Heart right ventricle (tissue), 16 donors: ENCODE results near the gene CRY1. TPM values are rescaled to one million over a fixed set of nuclear protein-coding genes. Genes with fewer than 3 reads are reported as not detected.

Experiments
- ATAC-seq, 8 donors: fragments of 200-7000 bp; cut with Tn5 transposase; one replicate each; pipeline ENCODE4 v1.9.1; 2020; ENCODE audit warnings: mild to moderate bottlenecking in 8 of 8, moderate library complexity in 8 of 8, moderate number of reproducible peaks in 1 of 8
- DNase-seq, 2 donors: peaks; one replicate each; pipeline ENCODE4 v3.0.0-alpha.2; 2020
- H3K27ac ChIP-seq, 10 donors: fragments of 200-600 bp; sonication (generic) in 2 of 10; one replicate each; pipeline versions ENCODE4 v1.5.0 to v1.8.0; 2020 to 2022; ENCODE audit warnings: mild to moderate bottlenecking in 3 of 10
- H3K27me3 ChIP-seq, 7 donors: fragments of 200-600 bp; one replicate each; pipeline ENCODE4 v1.8.0; 2021 to 2022; ENCODE audit warnings: mild to moderate bottlenecking in 2 of 7
- H3K36me3 ChIP-seq, 9 donors: fragments of 200-600 bp; sonication (generic) in 1 of 9; one replicate each; pipeline versions ENCODE4 v1.5.0 to v1.8.0; 2020 to 2022; ENCODE audit warnings: mild to moderate bottlenecking in 2 of 9
- H3K4me1 ChIP-seq, 9 donors: fragments of 200-600 bp; sonication (generic) in 1 of 9; one replicate each; pipeline versions ENCODE4 v1.5.0 to v1.8.0; 2020 to 2022; ENCODE audit warnings: mild to moderate bottlenecking in 4 of 9
- H3K4me3 ChIP-seq, 10 donors: fragments of 200-600 bp; sonication (generic) in 2 of 10; one replicate each; pipeline versions ENCODE4 v1.5.0 to v1.8.0; 2020 to 2022; ENCODE audit warnings: mild to moderate bottlenecking in 7 of 10, moderate library complexity in 2 of 10
- H3K9me3 ChIP-seq, 11 donors: fragments of 200-600 bp in 10 of 11; sonication (generic) in 2 of 11; one replicate each; pipeline versions ENCODE4 v1.5.0 to v1.8.0; 2013 to 2022; ENCODE audit warnings: mild to moderate bottlenecking in 2 of 11, control low read depth in 1 of 11, moderate library complexity in 1 of 11
- WGBS, 2 donors: extraction: QIAGEN DNeasy Blood & Tissue Kit; methylation state at CpG; one replicate each; pipeline ENCODE4 v1.1.7; 2013; ENCODE audit warnings: inconsistent platforms in 1 of 2; 5-methylcytosine and 5-hydroxymethylcytosine counted together
- intact Hi-C, 10 donors: fragments of 100-400 bp; cut with DNase I; formaldehyde crosslinking; loops; one replicate each; pipeline versions ENCODE4 v1.11.1 to v1.14.2; 2022
- polyA plus RNA-seq, 2 donors: library from polyadenylated mRNA; stranded (reverse); fragments of 200-250 nt; gene quantifications; one replicate each; pipeline ENCODE4 v1.2.3, GENCODE V29; 2013
- total RNA-seq, 10 donors: library from RNA; stranded (reverse); fragmentation: NEBNext Ultra II Directional in 3 of 10; extraction: Animal tissue kit (Norgen Biotek cat#: 25700) in 3 of 10; gene quantifications; one replicate each; pipeline versions ENCODE4 v1.2.1 to v1.2.4, GENCODE V29; 2021 to 2023
- TF ChIP-seq, protein P1 (sequence below), 9 donors: fragments of 200-600 bp; sonication (generic) in 2 of 9; IDR thresholded peaks; one replicate each; pipeline versions ENCODE4 v1.5.0 to v1.8.0; 2021 to 2022; ENCODE audit warnings: antibody characterized with exemption in 9 of 9, mild to moderate bottlenecking in 5 of 9, moderate library complexity in 1 of 9
- donor health status: Arrhythmogenic right ventricular cardiomyopathy.
- donor health status: ischemic (EF 13 %, LVEDD 7.1; RV severe dilation, severe dysfunction).
- donor health status: healthy with polysubstance abuse.
- donor health status: DM: no; HTN: yes; CAD: no.
- donor health status: DM: no; HTN: no; CAD: no.
- donor health status: ischemic (EF 25% LVEDD 6.9; RV normal size, moderate dysfunction).
- donor health status: ischemic (EF 25% LVEDD 5.7; RV mildly dilated, moderate dysfunction).
- donor health status: healthy.
- donor health status: DM: yes; HTN: yes; CAD: no.
- donor health status: Ischemic cardiomyopathy.
- donor health status: ischemic (EF 35%, LVEDD 5.7; RV mildly dilated, moderate dysfunction).
- donor health status: nonischemic (EF 11% LVEDD 7.7; RV severe dilation, severe dysfunction).
- donor health status: DM: yes; HTN: yes; CAD: no.
- donor health status: PGD.
- donor health status: ischemic (EF 29% LVEDD 5.4; RV normal size, mild dysfunction).
- donor health status: nonischemic (EF 23%, LVEDD 6.1; RV moderate dilation, normal function).

Gene CRY1
- total and polyA plus RNA-seq, 12 donors, result 5.1 to 18.7 (median 10.6) TPM

- Histone ChIP-seq H3K4me1 (peaks cover 4 to 41% (median 32%) of the 10 kb centered on the region in 9 donors), H3K27ac (peak overlapping the region; percentile 96 to 100 (median 98)), H3K9me3 (no peaks in the 10 kb centered on the region), H3K4me3 (peak overlapping the region; percentile 78 to 98 (median 94)), H3K27me3 (peaks cover 0 to 22% (median 0%) of the 10 kb centered on the region in 7 donors), H3K36me3 (peaks cover 0 to 6% (median 0%) of the 10 kb centered on the region in 9 donors)
- TF ChIP-seq, protein P1, sequence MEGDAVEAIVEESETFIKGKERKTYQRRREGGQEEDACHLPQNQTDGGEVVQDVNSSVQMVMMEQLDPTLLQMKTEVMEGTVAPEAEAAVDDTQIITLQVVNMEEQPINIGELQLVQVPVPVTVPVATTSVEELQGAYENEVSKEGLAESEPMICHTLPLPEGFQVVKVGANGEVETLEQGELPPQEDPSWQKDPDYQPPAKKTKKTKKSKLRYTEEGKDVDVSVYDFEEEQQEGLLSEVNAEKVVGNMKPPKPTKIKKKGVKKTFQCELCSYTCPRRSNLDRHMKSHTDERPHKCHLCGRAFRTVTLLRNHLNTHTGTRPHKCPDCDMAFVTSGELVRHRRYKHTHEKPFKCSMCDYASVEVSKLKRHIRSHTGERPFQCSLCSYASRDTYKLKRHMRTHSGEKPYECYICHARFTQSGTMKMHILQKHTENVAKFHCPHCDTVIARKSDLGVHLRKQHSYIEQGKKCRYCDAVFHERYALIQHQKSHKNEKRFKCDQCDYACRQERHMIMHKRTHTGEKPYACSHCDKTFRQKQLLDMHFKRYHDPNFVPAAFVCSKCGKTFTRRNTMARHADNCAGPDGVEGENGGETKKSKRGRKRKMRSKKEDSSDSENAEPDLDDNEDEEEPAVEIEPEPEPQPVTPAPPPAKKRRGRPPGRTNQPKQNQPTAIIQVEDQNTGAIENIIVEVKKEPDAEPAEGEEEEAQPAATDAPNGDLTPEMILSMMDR (IDR thresholded peaks at IDR 0.05), result no peak
- DNase-seq (peak; percentile 39 to 53), ATAC-seq (peak in 5 of 8 donors; percentile 1 to 56 (median 26))
- intact Hi-C loops, result loop anchor here in 7 of 10 donors (1.0 to 10.0 kb wide), 3 partner anchors 33 to 140 kb away; partner anchors contain the start of genes CRY1 (in 6 of the 7) and MTERF2 (in 2 of the 7)
- 37 to 43% methylated on average over 36 of the region's 36 CpGs for WGBS, 2 donors
Observed at GRCh38 chr12:106954462-106955376, 138.6 kb downstream of the CRY1 start.

DNA sequence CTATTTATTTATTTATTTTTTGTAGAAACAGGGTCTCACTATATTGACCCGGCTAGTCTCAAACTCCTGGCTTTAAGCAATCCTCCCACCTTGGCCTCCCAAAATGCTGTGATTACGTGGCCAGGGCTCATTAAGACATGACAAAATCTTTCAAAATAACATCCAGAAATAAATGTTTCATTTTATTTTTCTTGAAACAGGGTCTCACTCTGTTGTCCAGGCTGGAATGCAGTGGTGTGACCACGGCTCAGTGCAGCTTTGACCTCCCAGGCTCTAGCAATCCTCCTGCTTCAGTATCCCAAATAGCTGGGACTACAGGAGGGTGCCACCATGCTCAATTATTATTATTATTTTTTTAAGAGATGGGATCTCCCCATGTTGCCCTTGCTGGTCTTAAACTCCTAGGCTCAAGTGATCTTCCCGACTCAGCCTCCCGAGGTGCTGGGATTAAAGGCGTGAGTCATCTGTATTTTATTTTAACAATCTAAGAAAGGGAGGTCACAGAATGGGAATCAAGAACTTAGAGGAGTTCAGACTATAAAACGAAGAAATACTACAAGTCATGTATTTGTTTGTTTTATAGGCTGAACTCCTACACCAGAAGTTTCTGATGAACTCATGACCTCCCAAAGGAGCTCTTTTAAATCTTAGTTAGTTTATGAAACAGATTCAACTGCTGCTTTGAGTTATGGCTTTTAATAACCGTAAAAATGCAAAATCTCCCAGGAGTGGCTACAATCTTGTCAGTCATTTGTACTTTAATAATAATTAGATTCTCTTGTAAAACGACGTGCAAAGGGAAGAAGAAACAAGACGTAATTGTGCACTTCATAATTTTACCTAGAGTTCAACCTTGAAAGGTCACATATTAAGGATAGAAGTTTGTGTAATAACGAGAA lies 139.7 kb downstream of the CRY1 start:
- intact Hi-C loops, result loop anchor here in 3 of 10 donors (10.0 kb wide), 1 partner anchor 141 kb away; the partner anchor contains the start of gene CRY1 (in 3 of the 3)
- TF ChIP-seq, protein P1 (IDR thresholded peaks at IDR 0.05), result no peak
- peaks cover under 1 to 30% (median 25%) of the 10 kb centered on the region in 9 donors for H3K4me1 ChIP-seq
- peaks cover 0 to 7% (median 0%) of the 10 kb centered on the region in 11 donors for H3K9me3 ChIP-seq
- ATAC-seq (no peak), DNase-seq (no peak)
- H3K27me3 ChIP-seq, result peaks cover 0 to 29% (median 0%) of the 10 kb centered on the region in 7 donors
- H3K36me3 ChIP-seq, result no peaks in the 10 kb centered on the region
- WGBS, 2 donors, result 90% methylated on average over 12 of the region's 12 CpGs
- H3K27ac ChIP-seq, result no peak overlapping the region
- no peak overlapping the region for H3K4me3 ChIP-seq

DNA sequence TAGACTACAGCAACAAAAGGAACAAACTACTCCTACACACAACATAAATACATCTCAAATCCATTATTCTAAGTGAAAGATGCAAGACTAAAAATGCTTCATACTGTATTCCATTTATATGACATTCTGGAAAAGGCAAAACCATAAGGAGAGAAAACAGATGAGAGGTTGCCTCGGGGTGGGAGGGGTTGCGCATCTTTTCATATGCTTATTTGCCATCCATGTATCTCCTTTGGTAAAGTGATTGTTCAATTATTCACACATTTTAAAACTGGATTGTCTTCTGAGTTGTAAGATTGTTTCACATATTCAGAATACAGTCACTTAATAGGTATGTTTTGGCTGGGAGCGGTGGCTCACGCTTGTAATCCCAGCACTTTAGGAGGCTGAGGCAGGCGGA lies 142.8 kb downstream of the CRY1 start:
- H3K27ac ChIP-seq, result no peak overlapping the region
- DNase-seq (no peak), ATAC-seq (no peak)
- peaks cover 0 to 29% (median 0%) of the 10 kb centered on the region in 7 donors for H3K27me3 ChIP-seq
- H3K9me3 ChIP-seq, result peaks cover 0 to 9% (median 0%) of the 10 kb centered on the region in 11 donors
- TF ChIP-seq, protein P1 (IDR thresholded peaks at IDR 0.05), result no peak
- no peak overlapping the region for H3K4me3 ChIP-seq
- peaks cover 0 to 16% (median 11%) of the 10 kb centered on the region in 9 donors for H3K4me1 ChIP-seq
- intact Hi-C loops, result loop anchor here in 3 of 10 donors (10.0 kb wide), 1 partner anchor 144 kb away; the partner anchor contains the start of gene CRY1 (in 3 of the 3)
- WGBS, 2 donors, result 96 to 99% methylated on average over 5 of the region's 5 CpGs
- no peaks in the 10 kb centered on the region for H3K36me3 ChIP-seq

- intact Hi-C loops, result no loop called here
- TF ChIP-seq, protein P1 (IDR thresholded peaks at IDR 0.05), result no peak
- H3K36me3 ChIP-seq, result no peaks in the 10 kb centered on the region
- no peak overlapping the region for H3K4me3 ChIP-seq
- no peaks in the 10 kb centered on the region for H3K4me1 ChIP-seq
- H3K27ac ChIP-seq, result no peak overlapping the region
- peaks cover 0 to 24% (median 0%) of the 10 kb centered on the region in 11 donors for H3K9me3 ChIP-seq
- ATAC-seq (no peak), DNase-seq (no peak)
- peaks cover 0 to 23% (median 0%) of the 10 kb centered on the region in 7 donors for H3K27me3 ChIP-seq
Observed at GRCh38 chr12:106947461-106947860, 145.9 kb downstream of the CRY1 start.
